ENCODE results near the gene PRKAG2. TPM values are rescaled to one million over a fixed set of nuclear protein-coding genes. Genes with fewer than 3 reads are reported as not detected.

PRKAG2 gene
- total and polyA plus RNA-seq, 4 donors, result 17.5 to 33.3 (median 23.9) TPM

- no peak overlapping the region for H3K9ac ChIP-seq (ENCODE audit: insufficient read depth in 1 of 2, low read length in 2 of 2)
- no peaks in the 10 kb centered on the region for H3K9me3 ChIP-seq (ENCODE audit: control insufficient read depth in 4 of 4, insufficient read depth in 3 of 4, low read length in 3 of 4)
- H3K4me3 ChIP-seq, result no peak overlapping the region
- no peak for ATAC-seq (ENCODE audit: insufficient read depth, low FRiP score)
- peaks cover 0 to 3% (median 0%) of the 10 kb centered on the region in 5 donors for H3K4me1 ChIP-seq (ENCODE audit: control insufficient read depth in 5 of 5, insufficient read depth in 5 of 5, low read length in 5 of 5)
- no peaks in the 10 kb centered on the region for H3K36me3 ChIP-seq (ENCODE audit: control insufficient read depth in 4 of 4, insufficient read depth in 4 of 4, low read length in 4 of 4)
- WGBS, 2 donors, result 59 to 74% methylated on average over 7 of the region's 7 CpGs
- DNase-seq, result no peak
- TF ChIP-seq CTCF (IDR thresholded peaks at IDR 0.05; ENCODE audit: control extremely low read depth, extremely low read depth), result no peak
- H3K27ac ChIP-seq (ENCODE audit: low read depth in 1 of 2, low read length in 1 of 2), result no peak overlapping the region
- peaks cover 0 to 25% (median 2%) of the 10 kb centered on the region in 3 donors for H3K27me3 ChIP-seq (ENCODE audit: control insufficient read depth in 3 of 3, insufficient read depth in 3 of 3, low read length in 2 of 3)
These were observed 14.3 kb upstream of the PRKAG2 start for GRCh38 chr7:151891182-151891581.

DNA sequence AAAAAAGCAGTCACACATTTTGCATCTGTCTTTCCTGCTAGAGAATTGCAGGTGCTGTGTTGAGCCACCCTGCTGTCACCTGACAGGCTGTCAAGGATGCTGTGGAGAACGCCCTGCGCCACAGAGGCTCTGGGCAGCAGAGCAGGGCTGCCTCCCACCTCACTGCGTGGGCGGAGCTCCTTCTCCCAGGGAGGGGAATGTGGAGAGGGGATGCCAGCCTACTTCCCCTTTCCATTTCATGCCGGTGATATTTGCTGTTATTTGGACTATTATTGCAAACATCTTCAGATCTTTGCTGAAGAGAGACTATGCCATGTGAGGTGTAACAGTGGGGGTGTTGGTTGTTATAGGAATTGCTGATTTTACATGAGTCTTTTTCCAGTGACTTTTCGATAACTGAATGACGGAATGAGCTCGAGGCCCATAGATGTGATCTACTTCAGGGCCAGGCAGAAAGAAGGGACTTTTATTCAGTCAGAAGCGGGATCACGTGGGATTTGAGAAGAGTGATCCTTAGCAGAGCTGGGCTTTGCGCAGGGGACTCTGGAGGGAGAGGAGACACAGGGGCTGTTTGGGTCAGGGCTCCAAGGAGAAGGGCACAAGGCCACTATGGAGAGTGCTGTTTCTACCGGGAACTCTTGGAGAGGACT lies 13.6 kb upstream of the PRKAG2 start:
- no peak overlapping the region for H3K27ac ChIP-seq (ENCODE audit: low read depth in 1 of 2, low read length in 1 of 2)
- H3K9ac ChIP-seq (ENCODE audit: insufficient read depth in 1 of 2, low read length in 2 of 2), result no peak overlapping the region
- no peaks in the 10 kb centered on the region for H3K36me3 ChIP-seq (ENCODE audit: control insufficient read depth in 4 of 4, insufficient read depth in 4 of 4, low read length in 4 of 4)
- H3K4me3 ChIP-seq, result no peak overlapping the region
- WGBS, 2 donors, result 58 to 60% methylated on average over 12 of the region's 12 CpGs
- no peaks in the 10 kb centered on the region for H3K9me3 ChIP-seq (ENCODE audit: control insufficient read depth in 4 of 4, insufficient read depth in 3 of 4, low read length in 3 of 4)
- DNase-seq (no peak), ATAC-seq (ENCODE audit: insufficient read depth, low FRiP score) (no peak)
- peaks cover 0 to 30% (median 2%) of the 10 kb centered on the region in 3 donors for H3K27me3 ChIP-seq (ENCODE audit: control insufficient read depth in 3 of 3, insufficient read depth in 3 of 3, low read length in 2 of 3)
- H3K4me1 ChIP-seq (ENCODE audit: control insufficient read depth in 5 of 5, insufficient read depth in 5 of 5, low read length in 5 of 5), result peaks cover 0 to 3% (median 0%) of the 10 kb centered on the region in 5 donors
- TF ChIP-seq CTCF (IDR thresholded peaks at IDR 0.05; ENCODE audit: control extremely low read depth, extremely low read depth), result no peak

DNA sequence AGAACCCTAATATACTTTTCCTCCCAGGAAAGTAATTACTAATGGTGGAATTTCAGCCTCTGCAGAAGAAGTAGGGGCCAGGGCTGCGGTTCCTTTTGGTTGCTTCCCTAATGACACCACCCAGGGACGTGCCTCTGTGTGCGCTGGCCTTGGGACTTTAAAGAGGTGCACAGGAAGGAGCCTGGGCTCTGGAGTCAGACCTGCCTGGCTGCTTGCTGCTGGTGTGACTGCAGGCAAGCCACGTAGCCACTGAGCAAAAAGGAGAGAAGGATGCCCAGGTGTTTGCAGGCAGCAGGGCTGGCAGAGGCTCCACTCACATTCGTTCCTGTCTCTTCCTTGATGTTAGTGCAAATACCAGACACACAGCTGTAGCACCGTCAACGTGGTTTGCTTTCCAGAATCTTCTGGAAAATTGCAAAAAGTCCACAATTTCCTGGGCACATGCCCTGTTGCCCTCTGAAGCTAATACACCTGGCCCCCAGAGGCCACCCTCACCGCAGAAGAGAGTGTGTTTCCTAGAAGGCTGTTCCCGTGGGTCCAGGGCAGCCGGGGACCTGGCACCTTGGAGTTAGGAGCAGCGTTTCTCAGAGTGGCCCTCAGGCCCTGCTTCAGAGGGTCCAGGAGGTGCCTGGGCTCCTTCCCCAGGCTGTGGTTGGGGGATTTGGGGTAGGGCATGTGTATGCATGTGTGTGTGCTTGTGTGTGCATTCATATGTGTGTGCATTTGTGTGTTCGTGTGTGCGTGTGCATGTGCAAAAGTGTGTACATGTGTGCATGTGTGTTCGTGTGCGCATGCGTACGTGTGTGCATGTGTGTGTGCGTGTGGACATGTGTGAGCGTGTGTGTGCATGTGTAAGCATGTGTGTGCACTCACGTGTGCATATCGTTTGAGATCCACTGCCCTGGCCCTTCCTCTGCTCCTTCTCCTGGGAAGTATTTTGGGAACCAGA lies 12.8 kb upstream of the PRKAG2 start:
- Histone ChIP-seq H3K36me3 (ENCODE audit: control insufficient read depth in 4 of 4, insufficient read depth in 4 of 4, low read length in 4 of 4) (no peaks in the 10 kb centered on the region), H3K4me3 (no peak overlapping the region), H3K4me1 (ENCODE audit: control insufficient read depth in 5 of 5, insufficient read depth in 5 of 5, low read length in 5 of 5) (peaks cover 0 to 3% (median 0%) of the 10 kb centered on the region in 5 donors), H3K9ac (ENCODE audit: insufficient read depth in 1 of 2, low read length in 2 of 2) (no peak overlapping the region), H3K9me3 (ENCODE audit: control insufficient read depth in 4 of 4, insufficient read depth in 3 of 4, low read length in 3 of 4) (no peaks in the 10 kb centered on the region), H3K27ac (ENCODE audit: low read depth in 1 of 2, low read length in 1 of 2) (no peak overlapping the region), H3K27me3 (ENCODE audit: control insufficient read depth in 3 of 3, insufficient read depth in 3 of 3, low read length in 2 of 3) (peaks cover 0 to 33% (median 2%) of the 10 kb centered on the region in 3 donors)
- no peak for TF ChIP-seq CTCF (IDR thresholded peaks at IDR 0.05; ENCODE audit: control extremely low read depth, extremely low read depth)
- 81 to 84% methylated on average over 21 of the region's 21 CpGs for WGBS, 2 donors
- DNase-seq (no peak), ATAC-seq (ENCODE audit: insufficient read depth, low FRiP score) (no peak)
